PC-9 (cell line): Measurements from ENCODE around the gene NFYC.

Experiments
- EZH2 ChIP-seq: fragments of 200-600 bp; sonication (generic); IDR thresholded peaks from 2 replicates; pipeline ENCODE4 v1.8.0; 2017; ENCODE audit warnings: antibody characterized with exemption, low read depth
- TF ChIP-seq, protein P1 (sequence below): fragments of 200-600 bp; sonication (generic); conservative IDR thresholded peaks from 2 replicates; pipeline ENCODE4 v1.6.1; 2017; ENCODE audit warnings: mixed run types, antibody characterized with exemption, mild to moderate bottlenecking, moderate library complexity

DNA sequence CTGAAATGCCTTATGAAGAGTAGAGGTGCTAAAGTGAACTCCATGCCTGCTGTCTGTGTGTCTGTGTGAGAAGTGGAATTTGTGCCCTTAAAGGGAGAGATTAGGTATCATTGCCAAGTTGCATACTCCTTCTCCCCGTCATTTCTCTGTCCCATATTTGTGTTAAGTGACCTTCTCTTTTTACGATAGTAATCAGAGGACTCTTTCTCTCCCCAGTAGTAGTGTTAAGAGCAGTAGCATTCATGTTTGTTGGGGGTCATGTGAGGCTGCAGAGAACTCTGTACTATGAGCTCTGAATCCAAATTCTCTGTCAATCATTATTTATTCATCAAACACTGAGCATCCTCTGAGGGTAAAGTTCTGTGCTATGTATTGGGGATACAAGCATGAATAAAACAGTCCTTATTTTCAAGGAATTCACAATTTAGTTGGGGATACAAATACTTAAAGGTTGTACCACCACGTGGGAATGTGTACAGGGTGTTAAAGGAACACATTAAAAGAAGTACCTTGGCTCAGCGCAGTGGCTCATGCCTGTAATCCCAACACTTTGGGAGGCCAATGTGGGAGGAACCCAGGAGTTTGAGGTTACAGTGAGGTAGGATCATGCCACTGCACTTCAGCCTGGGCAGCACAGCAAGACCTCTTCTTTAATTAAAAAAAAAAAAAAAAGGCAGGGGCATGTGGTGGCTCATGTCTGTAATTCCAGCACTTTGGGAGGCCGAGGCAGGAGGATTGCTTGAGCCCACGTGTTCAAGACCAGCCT is 67.3 kb downstream of the NFYC start:
- TF ChIP-seq, protein P1, sequence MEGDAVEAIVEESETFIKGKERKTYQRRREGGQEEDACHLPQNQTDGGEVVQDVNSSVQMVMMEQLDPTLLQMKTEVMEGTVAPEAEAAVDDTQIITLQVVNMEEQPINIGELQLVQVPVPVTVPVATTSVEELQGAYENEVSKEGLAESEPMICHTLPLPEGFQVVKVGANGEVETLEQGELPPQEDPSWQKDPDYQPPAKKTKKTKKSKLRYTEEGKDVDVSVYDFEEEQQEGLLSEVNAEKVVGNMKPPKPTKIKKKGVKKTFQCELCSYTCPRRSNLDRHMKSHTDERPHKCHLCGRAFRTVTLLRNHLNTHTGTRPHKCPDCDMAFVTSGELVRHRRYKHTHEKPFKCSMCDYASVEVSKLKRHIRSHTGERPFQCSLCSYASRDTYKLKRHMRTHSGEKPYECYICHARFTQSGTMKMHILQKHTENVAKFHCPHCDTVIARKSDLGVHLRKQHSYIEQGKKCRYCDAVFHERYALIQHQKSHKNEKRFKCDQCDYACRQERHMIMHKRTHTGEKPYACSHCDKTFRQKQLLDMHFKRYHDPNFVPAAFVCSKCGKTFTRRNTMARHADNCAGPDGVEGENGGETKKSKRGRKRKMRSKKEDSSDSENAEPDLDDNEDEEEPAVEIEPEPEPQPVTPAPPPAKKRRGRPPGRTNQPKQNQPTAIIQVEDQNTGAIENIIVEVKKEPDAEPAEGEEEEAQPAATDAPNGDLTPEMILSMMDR = no peak
- TF ChIP-seq EZH2 = no peak
